ENCODE results near the gene POLRMT.

- TF ChIP-seq TSHZ2 (CRISPR knock-in tag; IDR thresholded peaks at IDR 0.05) (no peak), PATZ1 (CRISPR knock-in tag; IDR thresholded peaks at IDR 0.05; ENCODE audit: borderline replicate concordance) (no peak), POU6F1 (CRISPR knock-in tag; IDR thresholded peaks at IDR 0.05; ENCODE audit: borderline replicate concordance, low read depth) (no peak), ZFP30 (CRISPR knock-in tag; IDR thresholded peaks at IDR 0.05) (no peak), CREB5 (CRISPR knock-in tag; IDR thresholded peaks at IDR 0.05; ENCODE audit: low read depth) (no peak)
These were observed 13.9 kb downstream of the POLRMT start for GRCh38 chr19:619286-620002.

Measured in SK-N-SH treated with all-trans-retinoic acid at 6 μM for 48 hours (cell line).